Gastrocnemius medialis (tissue), 4 donors: ENCODE results near the gene SLC25A5. TPM values are rescaled to one million over a fixed set of nuclear protein-coding genes. Genes with fewer than 3 reads are reported as not detected.
"Not testable (repeated sequence)": the region's sequence is repeated elsewhere in the genome, so short reads cannot be mapped to it uniquely, and the experiment has no call there.

Experiments
- ATAC-seq, 2 donors: fragments of 150-250 bp; one replicate each; pipeline ENCODE4 v1.9.1; 2016
- DNase-seq, 2 donors: peaks; one replicate each; pipeline ENCODE4 v3.0.0-alpha.2; 2019
- H3K27ac ChIP-seq, 4 donors: fragments of 200-600 bp; sonication (generic); 1 replicate in 1 of 4; 2 replicates in 3 of 4; pipeline ENCODE4 v1.5.1; 2016 to 2018; ENCODE audit warnings: mild to moderate bottlenecking in 2 of 4, moderate library complexity in 1 of 4
- H3K27me3 ChIP-seq, 3 donors: fragments of 200-600 bp; sonication (generic) in 2 of 3; 1 replicate in 1 of 3; 2 replicates in 2 of 3; pipeline versions ENCODE4 v1.5.1 to v1.6.0; 2016 to 2019; ENCODE audit warnings: mild to moderate bottlenecking in 1 of 3, moderate library complexity in 1 of 3
- H3K36me3 ChIP-seq, 2 donors: fragments of 200-600 bp; sonication (generic) in 1 of 2; one replicate each; pipeline ENCODE4 v1.5.1; 2017 to 2018
- H3K4me1 ChIP-seq, 2 donors: fragments of 200-600 bp; sonication (generic) in 1 of 2; one replicate each; pipeline ENCODE4 v1.5.1; 2016 to 2017; ENCODE audit warnings: mild to moderate bottlenecking in 2 of 2
- H3K4me3 ChIP-seq, 4 donors: fragments of 200-600 bp; sonication (generic) in 3 of 4; 1 replicate in 1 of 4; 2 replicates in 3 of 4; pipeline ENCODE4 v1.5.1; 2016 to 2019; ENCODE audit warnings: mild to moderate bottlenecking in 2 of 4
- H3K9me3 ChIP-seq, 3 donors: fragments of 200-600 bp; sonication (generic) in 2 of 3; 1 replicate in 1 of 3; 2 replicates in 2 of 3; pipeline ENCODE4 v1.5.1; 2016 to 2019
- POLR2A ChIP-seq, 2 donors: fragments of 450-650 bp; IDR thresholded peaks; one replicate each; pipeline ENCODE4 v1.6.1; 2017; ENCODE audit warnings: antibody characterized with exemption in 2 of 2, mild to moderate bottlenecking in 2 of 2, moderate library complexity in 2 of 2
- in situ Hi-C, 4 donors: fragments of 200-750 bp; cut with MboI; loops; one replicate each; pipeline versions ENCODE4 v1.15.0 to v1.8.0; 2017; ENCODE audit warnings: low sequenced_read_pairs in 4 of 4
- intact Hi-C: fragments of 100-400 bp; cut with DNase I; formaldehyde crosslinking; loops from one replicate; pipeline ENCODE4 v1.15.1; 2023; ENCODE audit warnings: low total_unique reads
- total RNA-seq, 4 donors: library from RNA; depleted of rRNA; stranded (reverse); fragments of >200 nt; gene quantifications; one replicate each; pipeline versions ENCODE4 v1.1.0 to v1.2.3, GENCODE V29; 2016
- TF ChIP-seq, protein P1 (sequence below), 5 experiments: fragments of 450-650 bp in 3 of 5; fragments of 200-600 bp in 2 of 5; sonication (generic) in 2 of 5; IDR thresholded peaks in 4 of 5; conservative IDR thresholded peaks in 1 of 5; 1 replicate in 4 of 5; 2 replicates in 1 of 5; pipeline ENCODE4 v1.5.1; 2016 to 2019; ENCODE audit warnings: antibody characterized with exemption in 5 of 5, mild to moderate bottlenecking in 3 of 5, moderate library complexity in 3 of 5

SLC25A5 gene
- total RNA-seq, 4 donors from 2014 or later: 38.2 to 65.3 (median 52.2) TPM

DNA sequence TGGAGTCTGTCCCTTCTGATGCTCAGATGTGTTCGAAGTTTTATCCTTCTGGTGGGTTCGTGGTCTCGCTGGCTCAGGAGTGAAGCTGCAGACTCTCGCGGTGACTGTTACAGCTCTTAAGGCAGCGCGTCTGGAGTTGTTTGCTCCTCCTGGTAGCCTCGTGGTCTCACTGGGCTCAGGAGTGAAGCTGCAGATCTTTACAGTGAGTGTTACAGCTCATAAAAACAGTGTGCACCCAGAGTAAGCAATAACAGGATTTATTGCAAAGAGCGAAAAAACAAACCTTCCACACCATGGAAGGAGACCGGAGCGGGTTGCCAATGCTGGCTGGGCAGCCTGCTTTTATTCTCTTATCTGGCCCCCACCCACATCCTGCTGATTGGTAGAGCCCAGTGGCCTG, 18.5 kb downstream of the SLC25A5 start:
- Histone ChIP-seq H3K4me3 (no peak overlapping the region), H3K36me3 (no peaks in the 10 kb centered on the region), H3K4me1 (no peaks in the 10 kb centered on the region), H3K27ac (no peak overlapping the region), H3K27me3 (no peaks in the 10 kb centered on the region), H3K9me3 (no peaks in the 10 kb centered on the region)
- DNase-seq: no peak
- intact Hi-C loops: no loop called here
- in situ Hi-C loops: no loop called here
- TF ChIP-seq POLR2A (IDR thresholded peaks at IDR 0.05): no peak
- TF ChIP-seq, protein P1, sequence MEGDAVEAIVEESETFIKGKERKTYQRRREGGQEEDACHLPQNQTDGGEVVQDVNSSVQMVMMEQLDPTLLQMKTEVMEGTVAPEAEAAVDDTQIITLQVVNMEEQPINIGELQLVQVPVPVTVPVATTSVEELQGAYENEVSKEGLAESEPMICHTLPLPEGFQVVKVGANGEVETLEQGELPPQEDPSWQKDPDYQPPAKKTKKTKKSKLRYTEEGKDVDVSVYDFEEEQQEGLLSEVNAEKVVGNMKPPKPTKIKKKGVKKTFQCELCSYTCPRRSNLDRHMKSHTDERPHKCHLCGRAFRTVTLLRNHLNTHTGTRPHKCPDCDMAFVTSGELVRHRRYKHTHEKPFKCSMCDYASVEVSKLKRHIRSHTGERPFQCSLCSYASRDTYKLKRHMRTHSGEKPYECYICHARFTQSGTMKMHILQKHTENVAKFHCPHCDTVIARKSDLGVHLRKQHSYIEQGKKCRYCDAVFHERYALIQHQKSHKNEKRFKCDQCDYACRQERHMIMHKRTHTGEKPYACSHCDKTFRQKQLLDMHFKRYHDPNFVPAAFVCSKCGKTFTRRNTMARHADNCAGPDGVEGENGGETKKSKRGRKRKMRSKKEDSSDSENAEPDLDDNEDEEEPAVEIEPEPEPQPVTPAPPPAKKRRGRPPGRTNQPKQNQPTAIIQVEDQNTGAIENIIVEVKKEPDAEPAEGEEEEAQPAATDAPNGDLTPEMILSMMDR (IDR thresholded peaks at IDR 0.05 in 4 of 5, conservative IDR thresholded peaks at IDR 0.05 in 1 of 5): no peak
- no peak for ATAC-seq

DNA sequence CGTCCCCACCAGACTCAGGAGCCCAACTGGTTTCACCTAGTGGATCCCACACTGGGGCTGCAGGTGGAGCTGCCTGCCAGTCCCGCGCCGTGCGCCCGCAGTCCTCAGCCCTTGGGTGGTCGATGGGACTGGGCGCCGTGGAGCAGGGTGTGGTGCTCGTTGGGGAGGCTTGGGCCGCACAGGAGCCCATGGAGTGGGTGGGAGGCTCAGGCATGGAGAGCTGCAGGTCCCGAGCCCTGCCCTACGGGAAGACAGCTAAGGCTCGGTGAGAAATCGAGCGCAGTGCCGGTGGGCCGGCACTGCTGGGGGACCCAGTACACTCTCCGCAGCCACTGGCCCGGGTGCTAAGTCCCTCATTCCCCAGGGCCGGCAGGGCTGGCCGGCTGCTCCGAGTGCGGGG, 19.5 kb downstream of the SLC25A5 start:
- DNase-seq, H3K36me3 ChIP-seq, H3K27ac ChIP-seq, ATAC-seq, H3K27me3 ChIP-seq, intact Hi-C loops, H3K4me3 ChIP-seq, H3K9me3 ChIP-seq, in situ Hi-C loops, H3K4me1 ChIP-seq: not testable (repeated sequence)

DNA sequence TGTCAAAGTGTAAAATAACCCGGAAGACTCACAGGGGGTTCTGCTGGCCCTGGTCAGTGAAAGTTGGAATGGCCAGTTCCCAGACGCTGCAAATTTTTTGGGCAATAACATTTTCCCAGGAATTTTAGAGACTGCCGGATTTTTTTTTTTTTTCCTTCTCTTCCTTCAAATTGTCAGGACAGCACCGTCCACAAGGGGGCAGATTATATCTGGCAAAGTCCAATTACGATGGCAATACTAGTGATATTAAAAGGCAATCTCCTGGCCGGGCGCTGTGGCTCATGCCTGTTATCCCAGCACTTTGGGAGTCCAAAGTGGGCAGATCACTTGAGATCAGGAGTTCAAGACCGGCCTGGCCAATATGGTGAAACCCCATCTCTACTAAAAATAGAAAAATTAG, 20.5 kb downstream of the SLC25A5 start:
- in situ Hi-C loops (no loop called here), intact Hi-C loops (no loop called here)
- Histone ChIP-seq H3K4me1 (no peaks in the 10 kb centered on the region), H3K4me3 (no peak overlapping the region), H3K27me3 (no peaks in the 10 kb centered on the region), H3K27ac (no peak overlapping the region), H3K36me3 (no peaks in the 10 kb centered on the region), H3K9me3 (no peaks in the 10 kb centered on the region)
- DNase-seq: no peak
- ATAC-seq: no peak
- TF ChIP-seq, protein P1 (IDR thresholded peaks at IDR 0.05 in 4 of 5, conservative IDR thresholded peaks at IDR 0.05 in 1 of 5): peak in 4 of 5 experiments; percentile 31 to 55 (median 34)
- TF ChIP-seq POLR2A (IDR thresholded peaks at IDR 0.05): no peak

DNA sequence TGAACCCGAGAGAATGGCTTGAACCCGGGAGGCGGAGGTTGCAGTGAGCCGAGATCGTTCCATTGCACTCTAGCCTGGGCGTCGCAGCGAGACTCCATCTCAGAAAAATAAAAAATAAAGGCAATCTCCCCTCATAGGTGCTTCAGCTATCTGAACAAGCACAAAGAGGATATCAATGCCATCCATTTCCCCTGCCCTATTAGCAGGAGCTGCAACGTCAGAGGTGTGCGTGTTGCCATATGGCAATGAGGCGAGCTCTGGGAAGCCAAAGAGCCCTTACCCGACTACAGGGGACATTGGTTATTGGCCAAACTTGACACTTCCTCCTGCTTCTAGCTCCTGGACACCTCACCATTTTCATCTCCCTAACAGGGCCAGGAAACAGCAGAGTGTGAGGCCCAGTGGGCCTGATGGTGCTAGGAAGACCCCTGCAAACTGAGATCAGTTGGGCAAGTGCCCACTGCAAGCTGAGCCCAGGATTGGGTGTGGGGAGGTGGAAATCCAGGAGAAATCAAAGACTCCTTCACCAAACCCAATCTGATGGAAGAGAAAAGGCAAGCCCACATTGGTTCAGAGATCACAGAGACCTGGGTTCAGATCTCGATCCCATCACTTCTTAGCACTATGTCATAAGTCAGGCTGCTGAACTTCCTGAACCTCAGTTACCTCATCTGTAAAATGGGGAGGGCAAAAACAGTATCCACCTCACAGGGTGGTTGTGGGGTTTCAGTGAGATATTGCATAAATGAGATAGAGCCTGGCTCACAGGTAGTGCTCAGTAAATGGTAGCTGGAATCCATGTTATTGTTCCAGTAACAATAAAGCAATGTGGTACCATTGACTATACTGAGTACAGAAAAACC, 21.2 kb downstream of the SLC25A5 start:
- in situ Hi-C loops: no loop called here
- intact Hi-C loops: no loop called here

DNA sequence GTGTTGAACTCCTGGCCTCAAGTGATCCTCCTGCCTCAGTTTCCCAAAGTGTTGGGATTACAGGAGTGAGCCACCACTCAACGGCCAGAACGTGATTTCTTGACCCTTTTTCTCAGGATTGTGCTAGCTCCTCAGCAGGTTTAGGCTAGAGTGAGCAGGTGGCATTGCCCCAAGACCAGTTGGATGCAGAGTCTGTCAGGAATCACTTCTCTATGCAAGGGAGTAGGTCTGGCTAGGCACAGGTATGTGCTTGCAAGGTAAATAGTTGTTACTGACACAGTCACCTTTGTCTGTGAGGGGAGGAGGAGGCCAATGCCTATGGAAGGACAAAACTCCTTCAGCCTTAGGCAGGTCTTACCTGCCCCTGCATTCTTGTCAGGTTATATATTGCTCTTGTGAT, 24.2 kb downstream of the SLC25A5 start:
- ATAC-seq: no peak
- DNase-seq: no peak
- TF ChIP-seq, protein P1 (IDR thresholded peaks at IDR 0.05 in 4 of 5, conservative IDR thresholded peaks at IDR 0.05 in 1 of 5): no peak
- no peak for TF ChIP-seq POLR2A (IDR thresholded peaks at IDR 0.05)
- Histone ChIP-seq H3K4me3 (no peak overlapping the region), H3K36me3 (no peaks in the 10 kb centered on the region), H3K27ac (no peak overlapping the region), H3K4me1 (no peaks in the 10 kb centered on the region), H3K9me3 (no peaks in the 10 kb centered on the region), H3K27me3 (no peaks in the 10 kb centered on the region)
- intact Hi-C loops: no loop called here
- in situ Hi-C loops: no loop called here

More for the DNA sequence above, 21.2 kb downstream of the SLC25A5 start:
- DNase-seq (no peak), ATAC-seq (no peak)
- Histone ChIP-seq H3K4me3 (no peak overlapping the region), H3K27ac (no peak overlapping the region), H3K27me3 (no peaks in the 10 kb centered on the region), H3K4me1 (no peaks in the 10 kb centered on the region), H3K9me3 (no peaks in the 10 kb centered on the region), H3K36me3 (no peaks in the 10 kb centered on the region)
- no peak for TF ChIP-seq POLR2A (IDR thresholded peaks at IDR 0.05)
- TF ChIP-seq, protein P1 (IDR thresholded peaks at IDR 0.05 in 4 of 5, conservative IDR thresholded peaks at IDR 0.05 in 1 of 5): no peak

DNA sequence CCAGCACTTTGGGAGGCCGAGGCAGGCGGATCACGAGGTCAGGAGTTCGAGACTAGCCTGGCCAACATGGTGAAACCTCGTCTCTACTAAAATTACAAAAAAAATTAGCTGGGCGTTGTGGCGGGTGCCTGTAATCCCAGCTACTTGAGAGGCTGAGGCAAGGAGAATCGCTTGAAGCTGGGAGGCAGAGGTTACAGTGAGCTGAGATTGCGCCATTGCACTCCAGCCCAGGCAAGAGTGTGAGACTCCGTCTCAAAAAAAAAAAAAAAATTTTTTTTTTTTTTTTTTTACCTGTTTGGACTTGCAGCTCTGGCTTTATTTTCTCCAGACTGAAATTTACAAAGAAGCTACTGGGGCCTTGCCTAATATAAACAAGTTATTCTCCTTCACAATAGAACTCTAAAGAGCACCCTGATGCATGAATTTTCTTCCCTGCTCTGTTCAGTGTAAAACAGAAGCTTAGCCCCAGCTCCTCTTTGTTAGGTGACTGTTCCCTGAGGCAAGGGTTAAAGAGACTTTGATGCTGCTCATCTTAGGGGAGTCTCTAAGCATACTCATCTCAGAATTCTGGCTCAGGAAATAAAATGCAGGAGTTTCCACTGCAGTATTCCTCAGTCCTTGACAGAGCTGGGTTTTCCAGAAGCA, 25.7 kb downstream of the SLC25A5 start:
- H3K4me1 ChIP-seq, H3K4me3 ChIP-seq, H3K27ac ChIP-seq, in situ Hi-C loops, H3K9me3 ChIP-seq, ATAC-seq, DNase-seq, H3K36me3 ChIP-seq, intact Hi-C loops, H3K27me3 ChIP-seq: not testable (repeated sequence)
